ENCODE measurements around the gene SLC6A9. TPM values are rescaled to one million over a fixed set of nuclear protein-coding genes. Genes with fewer than 3 reads are reported as not detected.

The SLC6A9 gene
- total RNA-seq, 3 donors from 2014 or later, result 21.1 to 52.5 (median 38.1) TPM

DNA sequence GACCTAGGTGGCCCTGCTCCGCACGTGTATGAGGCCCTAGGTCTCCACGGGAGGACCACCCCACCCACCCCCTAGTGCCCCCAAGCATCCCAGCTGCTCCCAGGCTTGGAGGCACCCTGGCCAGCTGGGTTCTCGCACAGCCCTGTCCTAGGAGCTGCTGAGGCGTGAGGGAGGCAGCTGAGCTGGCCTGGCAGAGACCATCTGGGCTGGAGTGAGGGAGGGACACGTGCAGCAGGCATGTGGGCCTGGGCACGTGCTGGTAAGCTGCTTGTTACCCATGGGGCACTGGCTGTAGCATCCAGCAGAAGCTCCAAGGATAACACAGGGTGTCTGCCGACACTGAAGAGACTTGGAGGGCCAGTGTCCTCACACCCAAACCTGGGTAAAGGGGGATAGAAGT is 10.1 kb downstream of the SLC6A9 start:
- intact Hi-C loops (cut with DNase I, micrococcal nuclease), result no loop called here
- Histone ChIP-seq H3K4me3 (no peak overlapping the region), H3K36me3 (ENCODE audit: low read depth) (no peaks in the 10 kb centered on the region), H3K9me3 (no peaks in the 10 kb centered on the region), H3K4me1 (ENCODE audit: low read depth) (peaks cover 7% of the 10 kb centered on the region)
- DNase-seq, result peak in 2 of 3 donors; percentile 20 to 34
- no peak for TF ChIP-seq CTCF (IDR thresholded peaks at IDR 0.05)
- ATAC-seq, result no peak

DNA sequence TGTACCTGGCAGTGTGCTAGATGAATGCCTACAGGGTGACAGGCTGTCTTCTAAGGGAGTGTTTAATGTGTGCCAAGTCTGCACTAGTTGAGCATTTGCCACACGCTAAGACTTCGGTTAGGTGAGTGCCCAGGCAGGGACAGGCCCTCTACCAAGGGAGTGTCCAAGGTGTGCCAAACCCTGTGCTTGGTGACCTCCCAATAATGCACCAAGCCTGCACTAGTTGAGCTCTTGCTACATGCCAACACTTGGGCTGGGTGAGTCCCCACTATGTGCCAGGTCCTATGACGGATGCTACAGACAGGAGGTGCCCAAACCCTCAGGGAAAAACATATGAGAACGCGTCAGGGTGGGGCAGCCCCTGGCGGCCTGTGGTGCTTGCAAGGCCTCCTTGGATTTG is 10.8 kb downstream of the SLC6A9 start:
- TF ChIP-seq CTCF (IDR thresholded peaks at IDR 0.05), result no peak
- Histone ChIP-seq H3K4me3 (no peak overlapping the region), H3K36me3 (ENCODE audit: low read depth) (no peaks in the 10 kb centered on the region), H3K4me1 (ENCODE audit: low read depth) (peaks cover 4% of the 10 kb centered on the region), H3K9me3 (no peaks in the 10 kb centered on the region)
- DNase-seq (no peak), ATAC-seq (no peak)
- intact Hi-C loops (cut with DNase I, micrococcal nuclease), result no loop called here

DNA sequence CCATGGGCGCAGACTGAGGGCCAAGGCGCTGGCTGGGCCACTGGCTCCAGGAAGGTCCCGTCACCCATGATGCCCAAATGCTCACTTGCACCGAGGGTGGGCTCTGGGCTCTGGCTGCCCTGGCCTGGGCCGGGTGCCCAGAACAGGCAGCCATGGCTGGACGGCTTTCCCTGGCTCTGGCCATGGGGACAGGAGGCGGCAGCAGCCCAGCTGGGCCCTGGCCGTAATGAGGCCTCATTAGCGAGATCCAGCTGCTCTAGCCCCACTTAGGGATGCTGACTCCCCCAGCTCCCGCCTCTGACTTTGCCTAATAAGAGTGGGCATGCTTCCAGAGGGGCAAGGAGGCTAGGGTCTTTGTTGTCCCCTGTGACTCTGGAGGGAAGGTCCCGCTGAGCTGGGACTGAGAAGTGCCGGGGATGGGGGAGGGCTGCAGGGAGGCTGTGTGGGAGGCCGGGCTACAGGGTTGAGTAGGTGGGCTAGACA is 11.8 kb downstream of the SLC6A9 start:
- intact Hi-C loops (cut with DNase I, micrococcal nuclease), result no loop called here
- H3K36me3 ChIP-seq (ENCODE audit: low read depth), result no peaks in the 10 kb centered on the region
- TF ChIP-seq CTCF (IDR thresholded peaks at IDR 0.05), result no peak
- H3K9me3 ChIP-seq, result no peaks in the 10 kb centered on the region
- DNase-seq (no peak), ATAC-seq (no peak)
- no peak overlapping the region for H3K4me3 ChIP-seq
- peaks cover 3% of the 10 kb centered on the region for H3K4me1 ChIP-seq (ENCODE audit: low read depth)

GRCh38 chr1:44016890-44017400 is 14.3 kb downstream of the SLC6A9 start:
- H3K4me1 ChIP-seq (ENCODE audit: low read depth), result peaks cover 24% of the 10 kb centered on the region
- ATAC-seq (no peak), DNase-seq (no peak)
- H3K4me3 ChIP-seq, result no peak overlapping the region
- TF ChIP-seq CTCF (IDR thresholded peaks at IDR 0.05), result no peak
- no peaks in the 10 kb centered on the region for H3K9me3 ChIP-seq
- H3K36me3 ChIP-seq (ENCODE audit: low read depth), result no peaks in the 10 kb centered on the region
- intact Hi-C loops (cut with DNase I, micrococcal nuclease), result no loop called here

DNA sequence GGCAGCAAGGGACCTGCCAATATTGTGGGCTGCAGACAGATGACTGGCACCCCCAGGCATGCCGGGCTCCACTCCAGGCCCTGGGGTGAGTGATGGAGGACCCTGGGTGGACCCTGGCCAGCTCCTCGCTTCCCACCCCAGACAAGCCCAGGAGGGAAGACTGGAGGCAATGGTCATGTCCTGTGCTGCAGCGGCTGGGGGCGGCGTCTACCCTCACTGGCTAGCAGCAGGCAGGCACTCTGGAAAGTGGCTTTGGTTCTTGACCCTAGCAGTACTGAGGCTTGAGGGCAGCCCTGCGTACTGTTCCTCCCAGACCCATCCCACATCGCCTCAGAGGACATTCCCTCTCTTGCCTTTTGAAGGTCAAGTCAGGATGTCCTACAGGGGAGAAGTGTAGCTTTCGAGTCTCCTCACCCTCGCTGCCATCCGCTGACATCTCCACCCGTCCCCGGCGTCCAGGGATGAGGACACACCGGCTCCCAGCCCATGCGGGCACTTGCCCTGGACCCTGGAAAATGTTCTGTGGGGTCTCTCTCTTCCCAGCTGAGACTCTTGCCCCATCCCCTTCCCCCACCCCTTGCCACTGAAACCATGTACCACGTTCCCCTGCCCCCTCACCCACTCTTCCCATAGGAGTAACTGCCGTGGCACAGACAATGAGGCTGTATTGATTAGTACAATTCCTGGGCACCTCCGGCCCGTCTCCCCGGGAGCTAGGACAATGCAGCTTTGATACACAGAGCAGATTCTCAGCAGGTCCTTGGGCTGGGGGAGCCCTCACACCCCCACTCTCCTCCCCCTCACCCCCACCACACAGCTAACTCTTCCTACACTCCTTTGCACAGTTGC is 15.0 kb downstream of the SLC6A9 start:
- peaks cover 30% of the 10 kb centered on the region for H3K4me1 ChIP-seq (ENCODE audit: low read depth)
- peak in 1 of 3 donors; percentile 34 for DNase-seq
- TF ChIP-seq CTCF (IDR thresholded peaks at IDR 0.05), result no peak
- H3K36me3 ChIP-seq (ENCODE audit: low read depth), result no peaks in the 10 kb centered on the region
- H3K4me3 ChIP-seq, result no peak overlapping the region
- intact Hi-C loops (cut with DNase I, micrococcal nuclease), result no loop called here
- no peak for ATAC-seq
- H3K9me3 ChIP-seq, result no peaks in the 10 kb centered on the region
